Stimulated activated naive CD8-positive, alpha-beta T cell treated with anti-CD3 and anti-CD28 coated beads, Interleukin-15, Interleukin-2, amounts not matched to agents 100 ng/mL and 50 ng/mL, for 24 hours (primary cell): ENCODE measurements around the gene PNPLA7.
"Not testable (repeated sequence)": the region's sequence is repeated elsewhere in the genome, so short reads cannot be mapped to it uniquely, and the experiment has no call there.

Experiments used
- H3K27ac Mint-ChIP-seq: one replicate; pipeline ENCODE4 v1.8.0; 2021; ENCODE audit warnings: mild to moderate bottlenecking, mixed read lengths
- H3K27me3 Mint-ChIP-seq: one replicate; pipeline ENCODE4 v1.8.0; 2021; ENCODE audit warnings: mixed read lengths
- H3K36me3 Mint-ChIP-seq: one replicate; pipeline ENCODE4 v1.8.0; 2021; ENCODE audit warnings: low read depth, mixed read lengths
- H3K4me1 Mint-ChIP-seq: one replicate; pipeline ENCODE4 v1.8.0; 2021; ENCODE audit warnings: low read depth, mixed read lengths
- H3K4me3 Mint-ChIP-seq: one replicate; pipeline ENCODE4 v1.8.0; 2021; ENCODE audit warnings: mild to moderate bottlenecking, mixed read lengths
- H3K9me3 Mint-ChIP-seq: one replicate; pipeline ENCODE4 v1.8.0; 2021; ENCODE audit warnings: mixed read lengths

Gene PNPLA7

DNA sequence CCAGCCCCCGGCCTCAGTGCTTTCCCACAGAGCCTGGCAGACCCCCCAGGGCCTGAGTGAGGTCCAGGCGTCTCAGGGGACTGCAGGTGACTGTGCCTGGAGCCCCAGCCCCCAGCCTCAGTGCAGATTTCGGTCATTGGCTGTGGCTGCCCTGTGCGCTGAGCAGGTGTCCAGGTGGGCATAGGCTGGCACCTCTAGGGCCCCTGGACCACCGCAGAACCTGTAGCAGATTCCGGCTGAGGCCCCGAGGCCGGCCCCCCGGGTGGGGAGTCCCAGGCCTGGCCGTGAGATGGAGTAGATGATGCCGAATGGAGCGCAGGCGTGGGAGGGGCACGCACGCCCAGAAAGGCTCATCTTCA, 139.3 kb downstream of the PNPLA7 start:
- no peaks in the 10 kb centered on the region for H3K27me3 Mint-ChIP-seq
- H3K4me3 Mint-ChIP-seq = no peak overlapping the region
- no peaks in the 10 kb centered on the region for H3K36me3 Mint-ChIP-seq
- peaks cover 27% of the 10 kb centered on the region for H3K4me1 Mint-ChIP-seq
- no peak overlapping the region for H3K27ac Mint-ChIP-seq
- H3K9me3 Mint-ChIP-seq = no peaks in the 10 kb centered on the region

DNA sequence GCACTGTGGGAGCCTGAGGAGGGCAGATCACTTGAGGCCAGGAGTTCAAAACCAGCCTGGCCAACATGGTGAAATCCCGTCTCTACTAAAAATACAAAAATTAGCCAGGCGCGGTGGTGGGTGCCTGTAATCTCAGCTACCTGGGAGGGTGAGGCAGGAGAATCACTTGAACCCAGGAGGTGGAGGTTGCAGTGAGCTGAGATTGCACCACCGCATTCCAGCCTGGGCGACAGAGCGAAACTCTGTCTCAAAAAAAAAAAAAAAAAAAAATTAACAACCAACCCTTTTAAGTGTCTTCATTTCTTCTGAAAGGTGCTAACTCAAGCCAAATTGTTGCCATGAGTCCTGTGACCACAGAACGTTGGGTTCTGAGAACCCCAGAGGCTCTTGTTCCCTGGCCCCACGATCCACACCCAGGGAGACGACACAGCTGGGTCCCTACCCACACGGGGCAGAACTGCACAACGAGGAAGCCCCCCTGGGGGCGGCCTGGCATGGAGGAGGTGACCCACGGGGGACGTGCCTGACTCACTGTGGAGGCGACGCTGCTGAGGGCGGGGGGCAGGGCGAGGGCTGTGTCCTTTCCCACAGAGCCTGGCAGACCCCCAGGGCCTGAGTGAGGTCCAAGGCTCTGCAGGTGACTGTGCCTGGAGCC, 139.8 kb downstream of the PNPLA7 start:
- peaks cover 27% of the 10 kb centered on the region for H3K4me1 Mint-ChIP-seq
- H3K9me3 Mint-ChIP-seq, H3K27me3 Mint-ChIP-seq, H3K36me3 Mint-ChIP-seq, H3K4me3 Mint-ChIP-seq, H3K27ac Mint-ChIP-seq: not testable (repeated sequence)
